ENCODE measurements around the gene KEAP1. TPM values are rescaled to one million over a fixed set of nuclear protein-coding genes. Genes with fewer than 3 reads are reported as not detected.
A peak's percentile ranks its signal among the peaks of the same experiment; 100 is the strongest.

The KEAP1 gene
- total RNA-seq, 1 donor, result 77.1 TPM

DNA sequence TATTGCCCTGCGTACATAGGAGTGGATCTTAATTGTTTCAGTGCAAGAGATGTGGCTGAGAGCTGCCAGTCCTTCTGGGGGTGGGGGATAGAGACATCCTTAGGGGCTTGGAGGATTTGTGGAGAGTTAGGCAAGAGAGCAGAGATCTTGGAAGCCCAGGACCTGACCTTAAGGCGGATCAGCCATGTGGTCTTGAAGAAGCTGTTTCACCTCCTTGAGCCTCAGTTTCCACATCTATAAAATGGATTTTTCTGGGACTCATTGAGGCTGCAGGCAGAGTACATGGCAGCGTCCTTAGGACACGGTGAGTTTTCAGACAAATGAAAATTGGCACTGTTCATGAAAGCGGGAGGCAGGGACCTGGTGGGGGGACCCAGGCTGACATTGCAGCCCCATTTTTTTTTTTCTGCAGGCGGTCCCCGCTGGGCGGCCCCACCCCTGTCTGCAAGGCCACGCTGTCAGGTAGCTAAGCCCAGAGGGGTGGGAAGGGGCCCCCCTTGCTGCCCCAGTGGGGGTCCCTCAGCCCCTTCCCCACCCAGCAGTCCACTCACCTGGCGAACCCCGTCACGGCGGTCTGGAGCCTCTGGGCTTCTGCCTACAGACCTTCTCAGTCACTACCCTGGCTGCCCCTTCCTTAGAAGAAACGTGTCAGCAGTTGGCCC is 52.8 kb downstream of the KEAP1 start:
- H2AFZ ChIP-seq (ENCODE audit: low read length), result no peak overlapping the region
- no peaks in the 10 kb centered on the region for H3K4me1 ChIP-seq (ENCODE audit: insufficient read depth, low read length)
- TF ChIP-seq, protein P1, sequence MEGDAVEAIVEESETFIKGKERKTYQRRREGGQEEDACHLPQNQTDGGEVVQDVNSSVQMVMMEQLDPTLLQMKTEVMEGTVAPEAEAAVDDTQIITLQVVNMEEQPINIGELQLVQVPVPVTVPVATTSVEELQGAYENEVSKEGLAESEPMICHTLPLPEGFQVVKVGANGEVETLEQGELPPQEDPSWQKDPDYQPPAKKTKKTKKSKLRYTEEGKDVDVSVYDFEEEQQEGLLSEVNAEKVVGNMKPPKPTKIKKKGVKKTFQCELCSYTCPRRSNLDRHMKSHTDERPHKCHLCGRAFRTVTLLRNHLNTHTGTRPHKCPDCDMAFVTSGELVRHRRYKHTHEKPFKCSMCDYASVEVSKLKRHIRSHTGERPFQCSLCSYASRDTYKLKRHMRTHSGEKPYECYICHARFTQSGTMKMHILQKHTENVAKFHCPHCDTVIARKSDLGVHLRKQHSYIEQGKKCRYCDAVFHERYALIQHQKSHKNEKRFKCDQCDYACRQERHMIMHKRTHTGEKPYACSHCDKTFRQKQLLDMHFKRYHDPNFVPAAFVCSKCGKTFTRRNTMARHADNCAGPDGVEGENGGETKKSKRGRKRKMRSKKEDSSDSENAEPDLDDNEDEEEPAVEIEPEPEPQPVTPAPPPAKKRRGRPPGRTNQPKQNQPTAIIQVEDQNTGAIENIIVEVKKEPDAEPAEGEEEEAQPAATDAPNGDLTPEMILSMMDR (IDR thresholded peaks at IDR 0.05; ENCODE audit: extremely low read depth, low read depth, low read length), result no peak
- H3K4me2 ChIP-seq (ENCODE audit: insufficient read depth, low read length), result no peak overlapping the region
- H3K9me3 ChIP-seq (ENCODE audit: low read depth, low read length), result no peaks in the 10 kb centered on the region
- H3K27me3 ChIP-seq (ENCODE audit: insufficient read depth, low read length), result no peaks in the 10 kb centered on the region
- no peak overlapping the region for H3K4me3 ChIP-seq (ENCODE audit: insufficient read depth, low read length)
- DNase-seq (ENCODE audit: insufficient read length, low spot score, missing footprints), result peak; percentile 79
- no peak overlapping the region for H3K27ac ChIP-seq (ENCODE audit: low read depth, low read length)
- H4K20me1 ChIP-seq (ENCODE audit: insufficient read depth, low read length), result peaks cover 4% of the 10 kb centered on the region
- no peaks in the 10 kb centered on the region for H3K79me2 ChIP-seq (ENCODE audit: insufficient read depth, low read length)
- peaks cover 4% of the 10 kb centered on the region for H3K36me3 ChIP-seq (ENCODE audit: insufficient read depth, low read length)

DNA sequence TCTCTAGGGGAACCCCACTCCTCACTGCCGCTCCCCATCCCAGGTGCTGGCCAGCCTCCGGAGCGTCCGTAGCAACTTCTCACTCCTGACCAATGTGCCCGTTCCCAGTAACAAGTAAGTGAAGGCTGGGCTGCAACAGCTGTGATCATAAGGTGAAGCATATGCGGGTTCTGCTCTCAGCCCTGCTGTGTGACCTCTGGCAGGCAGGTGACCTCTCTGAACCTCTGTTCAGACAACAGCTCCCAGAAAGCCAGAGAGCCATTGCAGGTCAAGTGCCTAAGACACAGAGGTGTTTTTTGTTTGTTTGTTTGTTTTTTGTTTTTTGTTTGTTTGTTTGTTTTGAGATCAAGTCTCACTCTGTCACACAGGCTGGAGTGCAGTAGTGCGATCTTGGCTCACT is 54.1 kb downstream of the KEAP1 start:
- no peak overlapping the region for H3K4me2 ChIP-seq (ENCODE audit: insufficient read depth, low read length)
- no peaks in the 10 kb centered on the region for H3K4me1 ChIP-seq (ENCODE audit: insufficient read depth, low read length)

DNA sequence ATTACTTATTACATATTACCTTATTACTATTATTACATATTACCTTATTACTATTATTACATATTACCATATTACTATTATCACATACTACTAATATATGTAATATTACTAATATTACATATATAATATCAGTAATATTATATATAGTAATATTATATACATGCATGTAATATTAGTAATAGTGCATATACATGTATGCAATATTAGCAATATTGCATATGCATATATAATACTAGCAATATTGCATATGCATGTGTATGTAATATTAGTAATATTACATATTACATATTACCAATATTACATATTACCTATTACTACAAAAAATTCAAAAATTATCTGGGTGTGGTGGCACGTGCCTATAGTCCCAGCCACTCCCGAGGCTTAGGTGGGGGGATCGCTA is 60.5 kb downstream of the KEAP1 start:
- H3K27ac ChIP-seq (ENCODE audit: low read depth, low read length), result no peak overlapping the region
- H3K4me2 ChIP-seq (ENCODE audit: insufficient read depth, low read length), result no peak overlapping the region
- no peaks in the 10 kb centered on the region for H3K79me2 ChIP-seq (ENCODE audit: insufficient read depth, low read length)
- no peaks in the 10 kb centered on the region for H3K9me3 ChIP-seq (ENCODE audit: low read depth, low read length)
- no peak overlapping the region for H3K4me3 ChIP-seq (ENCODE audit: insufficient read depth, low read length)
- H3K4me1 ChIP-seq (ENCODE audit: insufficient read depth, low read length), result no peaks in the 10 kb centered on the region
- TF ChIP-seq, protein P1 (IDR thresholded peaks at IDR 0.05; ENCODE audit: extremely low read depth, low read depth, low read length), result no peak
- no peaks in the 10 kb centered on the region for H4K20me1 ChIP-seq (ENCODE audit: insufficient read depth, low read length)
- H2AFZ ChIP-seq (ENCODE audit: low read length), result no peak overlapping the region
- no peaks in the 10 kb centered on the region for H3K27me3 ChIP-seq (ENCODE audit: insufficient read depth, low read length)
- H3K36me3 ChIP-seq (ENCODE audit: insufficient read depth, low read length), result no peaks in the 10 kb centered on the region
- DNase-seq (ENCODE audit: insufficient read length, low spot score, missing footprints), result no peak

More for the DNA sequence above, 54.1 kb downstream of the KEAP1 start:
- Histone ChIP-seq H3K4me3 (ENCODE audit: insufficient read depth, low read length) (no peak overlapping the region), H2AFZ (ENCODE audit: low read length) (no peak overlapping the region), H4K20me1 (ENCODE audit: insufficient read depth, low read length) (peaks cover 4% of the 10 kb centered on the region), H3K79me2 (ENCODE audit: insufficient read depth, low read length) (no peaks in the 10 kb centered on the region), H3K27me3 (ENCODE audit: insufficient read depth, low read length) (no peaks in the 10 kb centered on the region), H3K27ac (ENCODE audit: low read depth, low read length) (no peak overlapping the region), H3K9me3 (ENCODE audit: low read depth, low read length) (no peaks in the 10 kb centered on the region), H3K36me3 (ENCODE audit: insufficient read depth, low read length) (peaks cover 4% of the 10 kb centered on the region)
- peak; percentile 72 for DNase-seq (ENCODE audit: insufficient read length, low spot score, missing footprints)
- TF ChIP-seq, protein P1 (IDR thresholded peaks at IDR 0.05; ENCODE audit: extremely low read depth, low read depth, low read length), result no peak

DNA sequence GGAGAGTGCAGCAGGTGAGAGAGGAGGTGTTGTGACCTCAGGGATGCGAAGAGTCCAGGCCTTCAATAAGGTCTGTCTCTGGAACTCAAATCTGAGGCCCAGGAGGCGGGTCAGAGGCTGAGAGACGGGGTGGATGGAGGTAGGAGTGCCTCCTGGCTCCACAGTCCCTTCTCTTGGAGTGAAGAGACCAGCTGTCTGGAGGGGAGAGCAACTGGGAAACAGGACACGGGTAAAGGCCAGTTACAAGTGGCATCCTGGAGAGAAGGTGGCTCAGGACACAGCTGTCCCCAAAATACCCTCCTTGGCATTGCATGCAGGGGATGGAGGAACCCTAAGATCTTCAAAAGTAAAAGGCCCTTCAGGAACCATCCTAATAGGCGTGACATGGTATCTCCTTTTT is 63.6 kb downstream of the KEAP1 start:
- Histone ChIP-seq H3K79me2 (ENCODE audit: insufficient read depth, low read length) (no peaks in the 10 kb centered on the region), H4K20me1 (ENCODE audit: insufficient read depth, low read length) (no peaks in the 10 kb centered on the region), H3K27me3 (ENCODE audit: insufficient read depth, low read length) (no peaks in the 10 kb centered on the region), H3K36me3 (ENCODE audit: insufficient read depth, low read length) (no peaks in the 10 kb centered on the region), H3K27ac (ENCODE audit: low read depth, low read length) (no peak overlapping the region), H3K9me3 (ENCODE audit: low read depth, low read length) (no peaks in the 10 kb centered on the region), H2AFZ (ENCODE audit: low read length) (no peak overlapping the region), H3K4me3 (ENCODE audit: insufficient read depth, low read length) (no peak overlapping the region), H3K4me1 (ENCODE audit: insufficient read depth, low read length) (no peaks in the 10 kb centered on the region), H3K4me2 (ENCODE audit: insufficient read depth, low read length) (no peak overlapping the region)
- TF ChIP-seq, protein P1 (IDR thresholded peaks at IDR 0.05; ENCODE audit: extremely low read depth, low read depth, low read length), result no peak
- DNase-seq (ENCODE audit: insufficient read length, low spot score, missing footprints), result peak; percentile 36

Small RNA genes within 50 kb of the gene (small RNA-seq; reads per million reads assigned to genes)
- gene MIR1238 (not detected), gene RNU7-140P (not detected)

Other genes with a start within 250 kb of the KEAP1 start
- 25.6 and 35.5 TPM in 2 replicates for gene ICAM1, start 232.2 kb downstream of the KEAP1 start, total RNA-seq
- gene ICAM4, start 216.4 kb downstream of the KEAP1 start, total RNA-seq, result under 0.01 and 0.29 TPM in 2 replicates
- gene ICAM5, start 213.4 kb downstream of the KEAP1 start, total RNA-seq, result under 0.01 TPM in 1 of 2 replicates, not detected in the other
- gene ZGLP1, start 193.5 kb downstream of the KEAP1 start, total RNA-seq, result 0.59 and 0.72 TPM in 2 replicates
- 14.7 and 17.7 TPM in 2 replicates for gene FDX2, start 187.3 kb downstream of the KEAP1 start, total RNA-seq
- 8.0 TPM in 2 replicates for gene RAVER1, start 169.8 kb downstream of the KEAP1 start, total RNA-seq
- gene ICAM3, start 163.7 kb downstream of the KEAP1 start, total RNA-seq, result 3.2 and 3.6 TPM in 2 replicates
- gene TYK2, start 122.8 kb downstream of the KEAP1 start, total RNA-seq, result 52.5 and 72.7 TPM in 2 replicates
- 131 and 154 TPM in 2 replicates for gene CDC37, start 99.8 kb downstream of the KEAP1 start, total RNA-seq
- 5.1 and 8.3 TPM in 2 replicates for gene PDE4A, start 82.8 kb downstream of the KEAP1 start, total RNA-seq
- 0.29 and 0.36 TPM in 2 replicates for gene S1PR5, start 14.1 kb upstream of the KEAP1 start, total RNA-seq
- 11.6 and 12.7 TPM in 2 replicates for gene ATG4D, start 40.5 kb upstream of the KEAP1 start, total RNA-seq
- gene KRI1, start 62.7 kb upstream of the KEAP1 start, total RNA-seq, result 5.4 and 5.9 TPM in 2 replicates
- 4.0 and 5.3 TPM in 2 replicates for gene CDKN2D, start 65.6 kb upstream of the KEAP1 start, total RNA-seq
- 0.29 and 0.72 TPM in 2 replicates for gene AP1M2, start 84.0 kb upstream of the KEAP1 start, total RNA-seq
- gene SLC44A2, start 122.2 kb upstream of the KEAP1 start, total RNA-seq, result 43.0 and 49.9 TPM in 2 replicates
- 105 and 107 TPM in 2 replicates for gene ILF3, start 151.0 kb upstream of the KEAP1 start, total RNA-seq
- gene QTRT1, start 198.1 kb upstream of the KEAP1 start, total RNA-seq, result 34.0 and 36.5 TPM in 2 replicates
- gene DNM2, start 214.7 kb upstream of the KEAP1 start, total RNA-seq, result 89.6 and 102 TPM in 2 replicates

Data from osteoblast (primary cell).